C4-2B (cell line): Measurements from ENCODE around the gene ANKRD6.

Source experiments
- CTCF ChIP-seq: fragments of 450-650 bp; conservative IDR thresholded peaks from 2 replicates; pipeline ENCODE4 v1.5.1; 2017; ENCODE audit warnings: mild to moderate bottlenecking
- ZFX ChIP-seq: fragments of 450-650 bp; IDR thresholded peaks from 2 replicates; pipeline ENCODE4 v1.6.1; 2017

- TF ChIP-seq CTCF (no peak), ZFX (no peak)
These were observed 28.4 kb upstream of the ANKRD6 start for GRCh38 chr6:89404512-89404911.
